ENCODE measurements around the gene TAP2.

GRCh38 chr6:32825966-32826365 is 12.6 kb downstream of the TAP2 start:
- TF ChIP-seq EZH2phosphoT487 (IDR thresholded peaks at IDR 0.05; ENCODE audit: insufficient read depth, low read depth), result no peak
- no peak for TF ChIP-seq EZH2 (IDR thresholded peaks at IDR 0.05; ENCODE audit: insufficient read depth, poor library complexity, severe bottlenecking)

All from GM23248 (cell line).